HFF-Myc (cell line): ENCODE results near the gene PDCD4.

Experiments
- DNase-seq: peaks from one replicate; pipeline ENCODE4 v3.0.0-alpha.2; 2011; ENCODE audit warnings: low read depth; ENCODE audit errors: extremely low read depth
- H3K4me3 ChIP-seq: replicated peaks from 2 replicates; pipeline ENCODE4 v1.5.1; 2011; ENCODE audit warnings: low read depth, mild to moderate bottlenecking, control low read depth, low read length
- TF ChIP-seq, protein P1 (sequence below): IDR thresholded peaks from 2 replicates; pipeline ENCODE4 v1.5.1; 2012; ENCODE audit warnings: mild to moderate bottlenecking, low read depth, low read length, control low read depth; ENCODE audit errors: missing control alignments

Gene PDCD4

DNA sequence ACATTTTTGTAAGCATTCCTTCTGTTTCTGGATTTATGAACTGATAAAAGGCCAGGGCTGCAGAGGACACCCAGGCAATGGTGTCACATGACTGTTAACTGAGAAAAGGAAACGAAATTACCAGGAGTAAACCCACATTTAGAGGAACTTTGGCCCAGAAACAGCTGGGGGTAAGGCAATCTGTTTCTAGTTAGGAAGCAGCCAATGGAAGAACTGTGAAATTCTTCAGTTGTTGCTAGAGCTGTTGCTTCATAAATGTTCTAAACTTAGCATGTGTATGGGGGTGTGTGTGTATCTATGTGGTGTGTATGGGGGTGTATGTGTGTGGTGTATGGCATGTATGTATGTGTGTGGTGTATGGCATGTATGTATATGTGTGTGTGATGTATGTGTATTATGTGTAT is 11.8 kb upstream of the PDCD4 start:
- H3K4me3 ChIP-seq: no peak overlapping the region
- TF ChIP-seq, protein P1, sequence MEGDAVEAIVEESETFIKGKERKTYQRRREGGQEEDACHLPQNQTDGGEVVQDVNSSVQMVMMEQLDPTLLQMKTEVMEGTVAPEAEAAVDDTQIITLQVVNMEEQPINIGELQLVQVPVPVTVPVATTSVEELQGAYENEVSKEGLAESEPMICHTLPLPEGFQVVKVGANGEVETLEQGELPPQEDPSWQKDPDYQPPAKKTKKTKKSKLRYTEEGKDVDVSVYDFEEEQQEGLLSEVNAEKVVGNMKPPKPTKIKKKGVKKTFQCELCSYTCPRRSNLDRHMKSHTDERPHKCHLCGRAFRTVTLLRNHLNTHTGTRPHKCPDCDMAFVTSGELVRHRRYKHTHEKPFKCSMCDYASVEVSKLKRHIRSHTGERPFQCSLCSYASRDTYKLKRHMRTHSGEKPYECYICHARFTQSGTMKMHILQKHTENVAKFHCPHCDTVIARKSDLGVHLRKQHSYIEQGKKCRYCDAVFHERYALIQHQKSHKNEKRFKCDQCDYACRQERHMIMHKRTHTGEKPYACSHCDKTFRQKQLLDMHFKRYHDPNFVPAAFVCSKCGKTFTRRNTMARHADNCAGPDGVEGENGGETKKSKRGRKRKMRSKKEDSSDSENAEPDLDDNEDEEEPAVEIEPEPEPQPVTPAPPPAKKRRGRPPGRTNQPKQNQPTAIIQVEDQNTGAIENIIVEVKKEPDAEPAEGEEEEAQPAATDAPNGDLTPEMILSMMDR: no peak
- peak; percentile 85 for DNase-seq

DNA sequence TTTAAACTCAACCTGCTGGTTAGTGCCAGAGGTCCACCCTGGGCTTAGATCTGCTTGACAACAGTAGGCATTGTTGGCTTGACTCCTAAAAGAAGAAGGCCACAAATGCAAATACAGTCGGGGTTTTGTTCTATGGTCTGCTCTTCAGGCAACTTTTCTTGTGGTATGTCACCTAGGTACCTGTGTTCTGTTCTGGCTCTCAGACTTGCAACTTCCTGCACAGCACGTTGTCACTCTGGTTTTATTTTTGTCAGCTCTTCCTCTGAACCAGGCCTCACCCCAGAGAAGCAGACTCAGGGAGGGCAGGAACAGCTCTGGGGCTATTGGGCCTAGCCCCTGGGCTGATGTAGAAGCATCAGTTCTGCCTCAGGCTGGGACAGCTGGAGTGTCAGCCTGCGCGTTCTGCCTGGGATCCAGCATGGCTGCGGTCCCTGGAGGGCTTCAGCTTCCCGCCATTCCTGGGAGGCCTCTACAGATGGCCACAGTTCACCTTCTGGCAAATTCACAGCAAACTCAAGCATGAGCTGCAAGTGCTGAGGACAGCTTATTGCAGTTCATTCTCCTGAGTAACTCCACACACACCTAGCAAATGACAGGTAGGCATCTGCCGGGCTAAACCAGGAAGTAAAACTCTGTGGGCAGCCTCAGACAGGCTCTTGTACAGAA is 11.0 kb upstream of the PDCD4 start:
- DNase-seq: no peak
- TF ChIP-seq, protein P1: no peak
- H3K4me3 ChIP-seq: no peak overlapping the region

DNA sequence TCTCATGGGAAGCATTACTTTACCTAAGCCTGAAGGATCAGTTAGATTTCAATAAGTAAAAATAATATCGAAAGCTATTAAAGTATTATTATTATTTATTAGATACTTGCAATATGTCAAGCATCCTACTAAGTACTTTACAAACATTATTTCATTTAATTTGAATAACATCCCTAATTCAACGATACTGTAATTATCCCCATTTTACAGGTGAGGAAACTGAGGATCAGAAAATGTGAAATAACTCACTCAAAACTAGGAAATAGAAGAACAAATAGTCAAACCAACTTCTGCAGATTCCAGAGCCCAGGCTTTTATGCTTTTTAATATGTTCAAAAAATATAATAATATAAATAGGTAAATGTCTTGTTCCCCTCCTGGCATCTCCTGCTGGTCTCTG is 10.3 kb upstream of the PDCD4 start:
- H3K4me3 ChIP-seq: no peak overlapping the region
- no peak for DNase-seq
- TF ChIP-seq, protein P1: no peak

DNA sequence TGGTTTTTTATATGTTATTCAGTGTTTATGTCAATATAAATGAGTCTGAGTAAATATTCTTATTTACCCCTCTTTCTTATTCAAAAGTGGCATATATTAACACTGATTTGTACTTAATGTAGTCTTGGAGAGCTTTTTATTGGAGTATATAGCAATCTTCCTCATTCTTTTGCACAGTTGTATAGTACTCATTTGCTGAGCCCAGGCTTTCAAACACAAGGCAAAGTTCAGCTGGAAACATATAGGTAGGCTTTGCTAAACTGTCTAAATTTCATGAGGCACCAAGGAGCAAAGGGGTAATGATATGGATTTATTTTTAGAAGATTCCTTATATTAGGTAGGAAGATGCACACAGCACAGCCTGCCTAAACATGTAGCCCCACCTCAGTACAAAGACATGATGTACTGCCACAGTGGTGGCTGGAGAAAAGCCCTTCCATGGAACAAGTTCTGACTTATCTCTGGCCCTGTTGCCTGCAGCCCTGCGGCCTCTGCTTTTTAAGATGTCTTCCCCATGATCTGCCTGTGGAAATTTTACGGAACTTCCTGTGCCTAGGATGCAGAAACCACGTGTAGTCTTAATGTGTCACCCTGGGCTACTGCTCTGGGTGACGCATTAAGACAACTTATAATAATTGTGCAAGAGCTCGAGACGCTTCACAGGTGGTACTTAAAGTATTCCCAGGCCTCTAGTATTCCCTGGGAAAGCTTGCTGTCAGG is 9.6 kb upstream of the PDCD4 start:
- DNase-seq: no peak
- TF ChIP-seq, protein P1: no peak
- no peak overlapping the region for H3K4me3 ChIP-seq

DNA sequence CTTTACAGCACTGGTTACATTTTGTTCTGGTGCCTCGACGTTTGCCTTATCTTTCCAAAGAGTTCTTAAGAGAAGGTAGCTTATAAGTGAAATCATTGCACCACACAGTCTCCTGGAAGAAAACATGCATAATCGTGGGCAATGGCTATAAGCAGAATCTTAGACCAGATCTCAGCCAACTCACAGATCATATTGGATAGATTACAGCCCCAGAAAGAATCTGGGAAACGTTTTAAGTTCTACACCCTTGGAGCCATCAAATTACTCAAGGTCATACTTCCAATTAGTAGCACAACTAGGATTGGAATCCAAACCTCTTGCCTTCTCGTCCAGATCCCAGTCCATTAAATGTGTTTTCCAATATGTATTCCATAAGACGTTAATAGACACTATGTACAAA is 8.8 kb upstream of the PDCD4 start:
- DNase-seq: no peak
- TF ChIP-seq, protein P1: no peak

DNA sequence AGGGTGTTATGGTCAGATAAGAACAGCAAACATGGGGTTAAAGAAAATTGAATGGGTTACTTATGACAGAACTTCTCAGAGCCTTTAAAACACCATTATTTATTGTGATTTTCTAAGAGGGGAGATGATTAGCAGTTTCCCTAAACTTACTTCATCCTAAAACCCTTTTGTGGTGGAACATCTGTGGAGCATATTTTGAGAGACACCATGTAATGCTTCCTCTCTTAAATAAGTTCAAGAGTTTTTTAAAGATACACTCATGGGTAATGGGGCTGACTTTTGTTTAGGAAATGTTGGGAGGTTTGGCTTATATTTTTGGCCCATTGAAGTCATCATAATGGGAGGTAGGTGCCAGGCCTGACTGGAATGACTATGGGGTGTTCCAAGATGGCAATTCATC is 8.4 kb upstream of the PDCD4 start:
- H3K4me3 ChIP-seq: no peak overlapping the region
- no peak for DNase-seq
- TF ChIP-seq, protein P1: no peak

More for the DNA sequence above, 8.8 kb upstream of the PDCD4 start:
- H3K4me3 ChIP-seq: no peak overlapping the region
